GM18870 (cell line): ENCODE results near the gene TRNP1.

Experiments used
- ATAC-seq: cut with Tn5 transposase; IDR thresholded peaks from one replicate; pipeline ENCODE4 v1.9.1; 2021; ENCODE audit warnings: moderate library complexity; ENCODE audit not compliant: unreplicated experiment

TRNP1 gene

DNA sequence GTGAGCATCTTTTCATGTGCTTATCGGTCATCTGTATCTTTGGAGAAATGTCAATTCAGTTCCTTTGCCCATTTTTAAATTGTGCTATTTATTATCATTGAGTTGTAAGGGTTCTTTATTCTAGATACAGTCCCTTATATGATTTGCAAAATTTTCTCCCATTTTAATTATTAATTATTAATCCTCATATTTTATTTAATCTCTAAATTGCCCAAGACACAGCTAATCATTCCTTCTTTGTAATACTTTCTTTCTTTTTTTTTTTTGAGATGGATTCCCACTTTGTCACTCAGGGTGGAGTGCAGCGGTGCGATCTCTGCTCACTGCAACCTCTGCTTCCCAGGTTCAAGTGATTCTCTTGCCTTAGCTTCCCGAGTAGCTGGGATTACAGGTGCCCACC, 32.2 kb downstream of the TRNP1 start:
- ATAC-seq, result no peak

DNA sequence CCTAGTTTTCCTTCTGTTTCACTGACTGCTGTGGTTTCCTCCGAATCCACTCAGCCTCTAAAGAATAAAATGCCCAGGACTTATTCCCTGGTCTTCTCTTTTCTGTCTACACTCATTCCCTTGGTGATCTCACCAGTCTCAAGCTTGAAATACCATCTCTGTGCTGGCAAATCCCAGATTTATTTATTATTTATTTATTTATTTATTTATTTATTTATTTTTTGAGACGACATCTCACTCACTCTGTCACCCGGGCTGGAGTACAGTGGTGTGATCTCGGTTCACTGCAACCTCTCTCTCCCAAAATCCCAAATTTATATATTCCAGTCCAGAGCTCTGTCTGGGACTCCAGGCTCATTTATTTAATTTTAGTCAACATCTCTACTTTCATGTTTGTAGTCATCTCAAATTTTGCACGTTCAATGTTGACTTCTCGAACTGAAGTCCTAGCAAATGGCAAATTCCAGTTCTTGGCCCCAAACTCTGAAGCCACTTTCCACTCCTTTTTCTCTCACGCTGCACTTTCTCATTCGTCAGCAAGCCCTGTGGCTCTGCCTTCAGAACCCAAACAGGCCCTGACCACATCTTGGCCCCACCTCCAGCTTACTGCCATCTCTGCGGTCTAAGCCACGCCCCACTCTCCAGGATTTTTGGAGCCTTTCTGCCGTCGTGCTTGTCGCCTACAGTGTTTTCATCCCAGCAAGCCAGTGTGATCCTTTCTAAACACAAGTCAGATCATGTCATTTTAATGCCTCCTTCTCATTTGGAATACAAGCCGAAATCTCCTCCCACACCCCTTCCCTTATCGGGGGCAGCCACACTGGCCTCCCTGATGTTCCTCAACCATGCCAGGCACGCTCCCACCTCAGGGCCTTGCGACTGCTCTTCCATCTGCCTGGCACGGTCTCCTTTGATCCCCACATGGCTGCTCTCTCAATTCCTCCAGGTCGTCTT, 33.4 kb downstream of the TRNP1 start:
- ATAC-seq, result no peak

DNA sequence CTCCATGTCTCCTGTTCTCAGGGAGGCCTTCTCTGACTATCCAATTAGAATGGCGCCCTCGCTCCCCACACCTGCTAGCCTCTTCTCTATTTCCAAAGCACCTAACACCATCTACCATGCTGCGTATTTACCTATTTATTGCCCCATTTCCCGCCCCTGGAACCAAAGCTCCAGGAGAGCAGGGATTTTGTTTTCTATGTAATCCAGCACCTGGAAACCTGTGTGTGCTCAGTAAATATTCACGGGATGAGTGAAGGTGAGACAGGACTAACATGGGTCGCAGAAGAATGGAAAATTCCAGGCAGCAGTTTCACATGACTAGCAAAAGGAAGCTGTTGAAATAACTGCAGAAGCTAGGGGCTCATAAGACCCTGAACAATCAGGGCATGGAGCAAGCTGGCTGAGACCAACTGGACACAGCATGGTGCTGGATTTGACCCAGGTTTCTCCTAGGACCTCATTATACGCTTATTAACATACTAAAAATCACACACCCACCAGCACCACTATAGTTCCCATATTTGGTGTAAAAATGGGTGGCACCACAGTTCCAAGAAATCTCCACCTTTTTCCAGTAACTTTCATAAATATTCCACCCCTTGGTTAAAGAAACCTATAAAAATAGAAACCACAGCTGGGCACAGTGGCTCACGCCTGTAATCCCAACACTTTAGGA, 34.2 kb downstream of the TRNP1 start:
- no peak for ATAC-seq

DNA sequence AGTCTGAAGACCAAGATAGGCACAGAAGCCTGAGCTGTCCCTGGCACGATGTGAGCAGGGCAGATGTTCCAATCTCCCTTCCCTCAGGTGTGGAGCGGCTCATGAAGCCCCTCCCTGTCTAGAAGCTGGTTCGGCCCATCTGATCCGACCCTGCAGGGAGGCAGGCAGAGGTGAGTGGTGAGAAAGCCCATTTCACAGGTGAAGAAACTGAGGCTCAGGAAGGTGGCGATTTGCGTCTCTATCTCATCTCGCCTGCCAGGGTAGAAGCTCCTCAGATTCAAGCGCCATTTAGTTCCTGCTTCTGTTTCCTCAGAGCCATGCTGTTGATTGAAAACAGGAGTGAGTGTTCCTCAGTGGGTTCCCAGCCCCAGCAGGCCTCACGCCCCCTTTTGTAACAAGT, 36.0 kb downstream of the TRNP1 start:
- no peak for ATAC-seq

DNA sequence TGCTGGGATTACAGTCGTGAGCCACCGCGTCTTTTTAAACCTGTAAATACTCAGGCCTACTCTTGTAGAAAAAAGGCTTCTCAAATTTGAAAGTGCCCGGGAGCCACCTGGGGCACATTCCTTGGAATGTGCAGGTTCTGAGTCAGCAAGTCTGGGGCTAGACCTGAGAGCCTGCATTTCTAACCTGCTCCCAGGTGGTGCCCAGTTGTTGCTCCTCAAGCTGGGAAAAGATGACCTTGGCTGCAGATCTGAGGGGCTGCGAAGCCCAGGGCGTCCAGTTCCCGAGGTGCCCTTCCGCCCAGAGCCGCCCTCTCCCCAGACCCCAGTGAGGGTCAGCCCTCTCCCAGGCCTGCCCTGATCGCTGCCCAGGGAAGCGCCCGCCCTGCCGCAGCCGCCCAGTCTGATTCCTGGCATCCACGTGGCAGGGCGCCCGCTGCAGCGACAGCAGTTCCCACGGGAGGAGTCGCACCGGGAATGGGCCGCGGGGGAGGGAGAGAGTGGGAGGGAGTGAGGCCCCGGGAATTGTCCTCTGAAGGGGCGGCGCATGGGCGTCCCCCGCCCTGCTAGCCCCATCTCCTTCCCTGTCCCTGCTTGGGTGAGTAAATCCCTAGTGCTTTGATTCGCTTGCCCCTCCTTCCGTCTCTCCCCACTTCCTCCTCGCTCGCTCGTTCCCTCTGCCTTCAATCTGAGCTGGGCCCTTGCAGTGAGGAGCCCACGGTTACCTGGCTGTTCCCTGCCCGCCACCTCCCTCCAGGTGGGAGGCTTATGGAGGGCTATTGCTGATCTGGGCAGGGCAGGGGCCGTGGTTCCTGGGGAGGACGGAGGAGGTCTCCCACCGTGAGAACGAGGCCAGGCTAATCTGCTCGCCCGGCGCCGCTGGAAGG, 38.0 kb downstream of the TRNP1 start:
- no peak for ATAC-seq

DNA sequence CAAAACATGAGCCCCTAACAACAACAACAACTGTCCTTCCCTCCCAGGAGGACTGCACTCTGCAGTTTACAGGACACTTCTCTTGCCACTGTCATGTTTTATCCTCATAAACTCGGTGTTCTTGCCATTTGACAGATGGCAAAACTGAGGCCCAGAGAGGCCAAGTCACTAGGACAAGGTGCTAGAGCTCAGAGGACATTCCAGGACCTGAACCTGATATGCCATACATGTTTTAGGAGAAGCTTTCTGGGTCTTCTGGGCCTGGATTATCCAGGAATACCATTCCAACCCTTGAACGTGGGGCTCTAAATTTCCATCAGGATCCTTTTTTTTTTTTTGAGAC, 38.6 kb downstream of the TRNP1 start:
- no peak for ATAC-seq

DNA sequence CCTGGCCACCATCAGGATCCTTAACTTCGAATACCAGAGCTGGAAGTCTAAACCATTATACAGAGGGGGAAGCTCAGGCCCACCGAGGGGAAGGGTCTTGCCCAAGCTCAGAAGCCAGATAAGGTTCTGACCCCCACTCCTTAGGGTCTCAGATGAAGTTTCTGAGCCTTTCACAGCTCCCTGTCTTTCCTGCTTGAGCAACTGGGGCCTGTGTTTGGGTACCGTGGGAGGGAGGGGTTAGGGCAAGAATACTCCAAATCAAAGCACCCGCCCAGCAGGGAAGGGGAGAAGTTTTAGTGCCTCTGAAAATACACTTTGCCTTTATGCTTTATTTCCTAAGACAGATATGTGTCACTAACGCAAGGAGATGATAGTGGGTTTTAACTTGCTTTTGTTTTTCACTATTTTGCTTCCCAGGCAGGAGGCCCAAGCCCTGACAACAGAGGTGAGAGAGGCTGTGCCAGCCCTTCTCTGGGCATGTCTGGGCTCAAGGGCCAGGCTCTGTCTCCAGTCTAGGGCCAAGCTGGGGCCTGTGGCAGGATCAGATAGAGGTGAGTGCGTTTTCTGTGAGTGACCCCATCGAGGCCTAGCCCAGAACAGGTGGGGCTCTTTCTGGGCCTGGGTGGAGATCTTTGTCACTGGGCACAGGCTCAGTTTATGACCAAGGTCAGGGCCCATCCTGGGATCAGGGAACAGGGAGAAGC, 39.7 kb downstream of the TRNP1 start:
- ATAC-seq, result no peak

DNA sequence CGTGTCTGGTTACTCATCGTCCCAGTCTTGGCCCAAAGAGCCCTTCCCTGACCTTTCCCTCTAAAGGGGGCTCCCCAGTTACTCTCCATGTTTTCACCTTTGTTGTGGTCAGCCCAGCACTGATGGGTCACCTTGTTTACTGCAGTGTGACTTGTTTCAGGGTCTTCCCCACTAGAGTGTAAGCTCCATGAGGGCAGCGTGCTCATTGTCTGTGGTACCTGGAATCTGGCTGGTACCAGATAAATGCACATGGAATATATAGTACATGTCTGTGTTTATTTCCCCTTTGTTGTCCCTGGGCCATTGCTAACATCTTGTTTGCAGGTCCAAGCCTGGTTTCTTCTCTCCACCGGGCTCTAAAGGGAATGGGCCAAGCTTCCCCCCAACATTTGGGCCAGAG, 41.9 kb downstream of the TRNP1 start:
- ATAC-seq, result no peak

DNA sequence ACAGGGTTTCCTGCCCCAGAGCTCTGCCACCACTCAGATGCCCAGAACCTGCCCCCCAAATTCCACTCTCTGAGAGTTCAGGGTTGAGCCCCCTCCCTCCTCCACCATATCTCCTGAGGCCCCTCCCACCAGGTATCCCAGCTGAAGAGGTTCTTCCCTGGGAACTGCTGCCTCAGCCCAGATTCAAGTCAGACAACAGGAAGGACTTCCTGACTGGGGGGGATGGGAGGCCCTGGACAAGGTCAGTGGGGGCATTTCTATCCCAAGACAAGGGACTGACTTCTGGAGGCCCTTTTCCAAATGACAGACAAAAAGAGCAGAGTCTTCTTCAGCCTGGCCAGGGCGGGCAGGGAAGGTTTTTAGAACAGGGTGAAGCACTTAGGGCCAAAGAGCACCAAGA, 43.2 kb downstream of the TRNP1 start:
- no peak for ATAC-seq

DNA sequence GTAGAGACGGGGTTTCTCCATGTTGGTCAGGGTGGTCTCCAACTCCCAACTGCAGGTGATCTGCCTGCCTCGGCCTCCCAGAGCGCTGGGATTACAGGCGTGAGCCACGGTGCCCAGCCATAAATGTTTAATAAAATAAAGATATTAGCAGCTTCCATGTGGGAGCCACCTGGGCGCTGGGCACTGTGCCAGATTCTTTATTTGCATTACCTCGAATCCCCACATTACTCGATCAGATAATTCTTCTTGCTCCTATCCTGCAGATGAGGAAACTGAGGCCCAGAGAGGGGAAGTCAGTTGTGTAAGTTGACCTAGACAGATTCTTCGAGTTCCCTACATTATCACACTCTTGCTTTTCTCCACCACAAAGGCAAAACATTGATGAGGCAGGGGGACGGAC, 44.0 kb downstream of the TRNP1 start:
- no peak for ATAC-seq

DNA sequence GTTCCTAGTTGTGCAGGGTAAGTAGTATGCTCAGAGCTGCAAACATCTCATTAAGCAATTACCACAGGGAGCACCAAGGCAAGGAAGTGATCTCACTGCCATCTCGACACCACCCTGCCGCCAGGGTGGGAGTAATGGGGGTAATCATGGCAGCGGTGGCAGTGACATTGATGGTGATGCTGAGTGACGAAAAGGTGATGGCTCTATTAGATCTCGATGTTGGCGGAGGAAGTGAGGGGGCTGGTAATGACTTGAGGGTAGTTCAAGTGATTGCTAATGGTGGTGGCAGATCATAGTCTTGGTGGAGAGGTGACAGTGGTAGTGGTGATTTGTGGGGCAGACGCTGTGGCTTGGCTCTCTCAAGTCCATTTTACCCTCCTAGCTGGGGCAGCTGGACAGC, 44.5 kb downstream of the TRNP1 start:
- ATAC-seq, result no peak

DNA sequence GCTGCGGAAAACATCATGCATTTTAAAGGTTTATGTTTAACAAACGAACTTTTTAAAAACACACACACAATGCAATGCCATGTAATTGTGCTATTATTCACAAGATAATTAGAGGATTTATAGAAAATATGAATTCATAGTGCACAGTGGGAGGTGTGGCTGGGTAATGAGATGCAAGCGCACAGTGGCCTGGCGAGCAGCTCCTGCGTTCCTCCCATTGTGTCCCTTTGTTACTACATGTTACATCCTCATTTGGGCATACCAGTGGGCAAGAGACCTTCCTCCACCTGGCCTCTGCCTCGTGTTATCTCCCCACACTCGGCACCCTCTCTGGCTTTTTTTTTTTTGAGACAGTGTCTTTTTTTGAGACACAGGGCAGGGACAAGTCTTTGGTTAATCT, 49.2 kb downstream of the TRNP1 start:
- ATAC-seq, result no peak

DNA sequence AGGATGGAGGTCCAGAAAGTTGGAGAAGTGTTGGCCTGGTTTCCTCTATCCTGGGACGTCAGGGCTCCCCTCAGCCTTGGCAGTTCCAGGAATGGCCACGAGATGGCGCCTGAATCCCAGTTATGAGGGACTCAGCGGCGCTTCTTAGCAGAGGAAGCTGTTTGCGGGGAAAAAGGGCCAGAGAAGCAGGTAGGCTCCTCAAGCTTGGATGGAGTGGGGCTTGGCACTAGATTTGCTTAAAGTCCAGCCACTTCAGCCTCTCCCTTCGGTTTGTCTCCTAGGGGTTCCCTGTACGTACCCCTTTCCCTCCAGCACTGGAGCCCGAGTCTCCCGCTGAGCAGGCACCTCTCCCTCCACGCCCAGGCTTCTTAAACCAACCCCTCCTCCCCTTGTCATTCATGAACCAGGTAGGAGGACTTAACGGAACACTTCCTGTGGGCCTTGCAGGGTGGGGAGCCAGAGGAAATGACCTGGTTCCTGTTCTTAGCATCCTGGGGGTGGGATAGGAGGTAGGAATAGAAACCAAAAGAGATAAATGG, 51.2 kb downstream of the TRNP1 start:
- ATAC-seq, result no peak

DNA sequence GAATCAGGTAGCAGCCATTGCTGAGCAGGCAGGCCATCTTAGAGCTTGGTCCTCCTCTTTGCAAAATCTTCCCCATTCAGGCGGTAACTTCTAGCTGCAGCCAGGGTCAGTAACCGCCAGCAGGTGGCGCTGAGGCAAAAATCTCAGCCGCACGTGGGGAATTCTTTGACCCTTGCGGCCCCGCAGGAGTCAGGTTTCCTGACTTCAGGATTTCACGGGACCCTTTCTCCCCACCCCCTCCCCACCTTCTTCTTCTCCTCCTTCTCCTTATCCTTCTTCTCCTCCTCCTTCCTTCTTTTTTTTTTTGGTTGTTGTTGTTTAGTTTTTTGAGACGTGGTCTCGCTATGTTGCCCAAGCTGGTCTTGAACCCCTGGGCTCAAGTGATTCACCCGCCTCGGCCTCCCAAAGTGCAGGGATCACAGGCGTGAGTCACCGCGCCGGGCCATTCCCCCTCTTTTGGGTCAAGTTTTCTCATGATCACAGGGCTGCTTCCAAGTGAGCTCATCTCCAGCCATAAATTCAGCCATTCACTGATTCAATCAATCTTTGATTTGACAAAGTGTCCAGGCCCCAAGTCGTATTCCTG, 52.6 kb downstream of the TRNP1 start:
- no peak for ATAC-seq

DNA sequence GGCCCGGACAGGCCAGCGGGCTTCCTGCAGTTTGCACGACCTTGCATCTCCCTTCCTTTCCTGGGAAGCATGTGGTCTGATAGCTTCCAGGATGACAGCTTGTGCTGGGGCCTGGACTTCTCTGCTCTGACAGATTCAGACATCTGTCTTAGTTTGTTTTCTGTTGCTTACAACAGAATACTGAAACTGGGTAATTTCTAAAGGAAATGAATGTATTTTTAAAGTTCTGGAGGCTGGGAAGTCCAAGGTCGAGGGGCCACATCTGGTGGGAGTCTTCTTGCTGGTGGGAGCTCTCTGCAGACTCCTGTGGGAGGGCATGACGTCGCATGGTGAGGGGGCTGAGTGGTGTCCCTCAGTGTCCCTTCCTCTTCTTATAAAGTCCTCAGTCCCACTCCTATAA, 54.4 kb downstream of the TRNP1 start:
- no peak for ATAC-seq

DNA sequence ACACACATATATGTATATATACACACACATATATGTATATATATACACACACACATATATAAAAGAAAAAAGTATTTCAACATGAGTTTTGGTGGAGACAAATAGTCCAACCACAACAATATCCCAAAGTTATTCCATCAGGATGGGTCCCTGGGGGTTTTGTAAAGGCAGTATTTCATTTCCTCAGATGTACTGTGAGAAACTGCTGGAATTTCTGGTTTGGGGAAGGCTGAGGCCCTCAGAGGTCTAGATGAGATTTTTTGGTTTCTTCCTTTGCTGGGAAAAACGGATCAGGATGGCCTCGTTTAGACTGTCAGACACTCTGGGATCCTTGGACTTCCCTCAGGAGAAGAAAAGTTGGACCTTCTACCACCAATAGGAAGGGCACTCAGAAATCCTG, 55.6 kb downstream of the TRNP1 start:
- ATAC-seq, result no peak

DNA sequence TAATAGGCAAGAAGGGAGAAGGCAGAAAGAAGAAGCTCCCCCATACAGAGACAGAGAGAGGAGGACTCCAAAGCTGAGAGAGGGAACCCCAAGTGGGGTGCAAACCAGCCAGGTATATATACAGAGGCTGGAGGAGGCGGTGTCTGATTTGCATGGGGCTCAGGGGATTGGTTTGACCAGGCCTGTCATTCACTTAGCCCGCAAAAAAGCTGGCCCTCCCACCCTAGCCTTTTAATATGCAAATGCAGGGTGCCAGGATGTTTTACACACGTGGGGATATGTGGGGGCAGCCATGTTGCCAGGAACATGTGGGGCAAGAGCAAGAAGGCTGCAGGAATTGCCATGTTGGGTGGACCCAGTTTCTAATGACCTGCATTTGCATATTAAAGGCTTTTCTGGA, 56.1 kb downstream of the TRNP1 start:
- no peak for ATAC-seq
